Keratinocyte (primary cell): ENCODE data around the gene C3orf33. TPM values are rescaled to one million over a fixed set of nuclear protein-coding genes. Genes with fewer than 3 reads are reported as not detected.
"Not testable (repeated sequence)": the region's sequence is repeated elsewhere in the genome, so short reads cannot be mapped to it uniquely, and the experiment has no call there.

ENCODE experiments used
- DNase-seq: peaks from one replicate; pipeline ENCODE4 v3.0.0-alpha.2; 2011; ENCODE audit warnings: low read depth, missing footprints, low spot score
- FAIRE-seq: peaks from 2 replicates; lab custom pipeline; 2011; peaks lifted over from hg19 to GRCh38; lab: Jason Lieb, UNC
- H2AFZ ChIP-seq: 2 replicates; pipeline ENCODE4 v1.6.0; 2012; ENCODE audit warnings: low read length, control low read depth, inconsistent platforms; ENCODE audit not compliant: control insufficient read depth
- H3K27ac ChIP-seq: 2 replicates; pipeline ENCODE4 v1.5.1; 2011; ENCODE audit warnings: low read length; ENCODE audit not compliant: control insufficient read depth, insufficient read depth
- H3K27me3 ChIP-seq: 3 replicates; pipeline ENCODE4 v1.6.0; 2011; ENCODE audit warnings: low read length; ENCODE audit not compliant: control insufficient read depth, insufficient read depth; ENCODE audit errors: extremely low read depth
- H3K36me3 ChIP-seq, 2 experiments: 2 replicates in 1 of 2; 3 replicates in 1 of 2; pipeline ENCODE4 v1.5.1; 2011; ENCODE audit warnings: low read length in 2 of 2, mild to moderate bottlenecking in 1 of 2; ENCODE audit not compliant: control insufficient read depth in 2 of 2, insufficient read depth in 2 of 2; ENCODE audit errors: extremely low read depth in 1 of 2
- H3K4me1 ChIP-seq: 3 replicates; pipeline ENCODE4 v1.5.1; 2011; ENCODE audit warnings: low read length; ENCODE audit not compliant: control insufficient read depth, insufficient read depth; ENCODE audit errors: extremely low read depth
- H3K4me2 ChIP-seq: 3 replicates; pipeline ENCODE4 v1.6.0; 2011; ENCODE audit warnings: low read depth, low read length; ENCODE audit not compliant: control insufficient read depth, insufficient read depth; ENCODE audit errors: extremely low read depth
- H3K4me3 ChIP-seq, 3 experiments: fragments of 200-600 bp in 1 of 3; sonication (generic) in 1 of 3; 2 replicates in 2 of 3; 3 replicates in 1 of 3; pipeline ENCODE4 v1.5.1; 2011 to 2016; ENCODE audit warnings: low read length in 3 of 3, mild to moderate bottlenecking in 3 of 3, control low read depth in 2 of 3, inconsistent platforms in 1 of 3, low read depth in 1 of 3, mixed read lengths in 1 of 3, mixed run types in 1 of 3, moderate library complexity in 1 of 3; ENCODE audit not compliant: control insufficient read depth in 2 of 3, insufficient read depth in 2 of 3; ENCODE audit errors: extremely low read depth in 1 of 3
- H3K79me2 ChIP-seq: 2 replicates; pipeline ENCODE4 v1.6.0; 2012; ENCODE audit warnings: low read length; ENCODE audit not compliant: control insufficient read depth, insufficient read depth
- H3K9ac ChIP-seq: 3 replicates; pipeline ENCODE4 v1.6.0; 2011; ENCODE audit warnings: low read length; ENCODE audit not compliant: control insufficient read depth, insufficient read depth; ENCODE audit errors: extremely low read depth
- H3K9me1 ChIP-seq: 3 replicates; pipeline ENCODE4 v1.6.0; 2011; ENCODE audit warnings: low read length; ENCODE audit not compliant: control insufficient read depth, insufficient read depth; ENCODE audit errors: extremely low read depth
- H3K9me3 ChIP-seq: 2 replicates; pipeline ENCODE4 v1.5.1; 2012; ENCODE audit warnings: low read depth, low read length; ENCODE audit not compliant: control insufficient read depth
- H4K20me1 ChIP-seq: 3 replicates; pipeline ENCODE4 v1.6.0; 2011; ENCODE audit warnings: low read length; ENCODE audit not compliant: control insufficient read depth, insufficient read depth; ENCODE audit errors: extremely low read depth
- CTCF ChIP-seq, 3 experiments: IDR thresholded peaks in 1 of 3; conservative IDR thresholded peaks in 1 of 3; optimal IDR thresholded peaks in 1 of 3; 2 replicates in 2 of 3; 3 replicates in 1 of 3; pipeline versions ENCODE3 to v1.5.1; 2011; ENCODE audit warnings: low read length in 3 of 3, mild to moderate bottlenecking in 3 of 3, moderate library complexity in 2 of 3, control low read depth in 1 of 3, inconsistent platforms in 1 of 3; ENCODE audit not compliant: insufficient read depth in 2 of 3; ENCODE audit errors: extremely low read depth in 1 of 3
- EZH2 ChIP-seq: IDR thresholded peaks from one replicate; pipeline ENCODE4 v1.6.1; 2012; ENCODE audit warnings: inconsistent platforms, mild to moderate bottlenecking, low read length, moderate library complexity
- dilution Hi-C: fragments of 300-500 bp; cut with MboI; formaldehyde crosslinking; loops from one replicate; pipeline ENCODE4 v1.7.0; 2020; ENCODE audit warnings: low sequenced_read_pairs; ENCODE audit not compliant: extremely low pct_ligation_motif_present
- polyA plus RNA-seq, 5 experiments: library from polyadenylated mRNA; depleted of rRNA in 3 of 5; stranded (reverse) in 3 of 5; stranded (forward) in 1 of 5; unstranded in 1 of 5; fragments of >200 nt; gene quantifications; 1 replicate in 1 of 5; 2 replicates in 3 of 5; 3 replicates in 1 of 5; pipeline versions ENCODE4 v1.2.1 to v1.2.3, GENCODE V29; 2011 to 2012; ENCODE audit warnings: missing spikeins in 2 of 5, low read depth in 1 of 5, low replicate concordance in 1 of 5

C3orf33 gene
- polyA plus RNA-seq, 1 donor (not counting 4 experiments of a cell fraction or from before 2014, with no cell fraction given): 2.9 TPM

DNA sequence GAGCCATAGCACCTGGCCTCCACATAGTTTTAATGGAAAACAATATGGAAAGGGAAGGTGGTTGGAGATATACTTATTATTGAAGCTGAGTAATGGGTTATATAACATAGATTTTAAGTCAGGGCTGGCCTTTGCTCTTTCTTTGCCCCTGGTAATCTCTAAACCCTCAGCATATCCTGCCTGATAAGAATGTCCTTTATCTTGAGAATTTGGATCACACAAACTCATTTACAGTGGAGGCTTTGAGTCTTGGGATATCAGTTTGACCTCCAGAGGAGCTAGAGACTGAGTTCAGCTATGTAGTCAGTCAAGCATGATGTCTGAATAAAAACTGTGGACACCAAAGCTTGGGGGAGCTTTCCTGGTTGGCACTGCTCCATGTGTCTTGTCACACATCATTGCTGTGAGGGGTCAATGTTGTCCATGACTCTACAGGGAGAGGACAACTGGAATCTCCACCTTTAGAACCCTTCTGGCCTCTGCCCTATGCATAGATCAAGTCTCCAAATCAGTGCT is 9.0 kb upstream of the C3orf33 start:
- H3K79me2 ChIP-seq: no peaks in the 10 kb centered on the region

DNA sequence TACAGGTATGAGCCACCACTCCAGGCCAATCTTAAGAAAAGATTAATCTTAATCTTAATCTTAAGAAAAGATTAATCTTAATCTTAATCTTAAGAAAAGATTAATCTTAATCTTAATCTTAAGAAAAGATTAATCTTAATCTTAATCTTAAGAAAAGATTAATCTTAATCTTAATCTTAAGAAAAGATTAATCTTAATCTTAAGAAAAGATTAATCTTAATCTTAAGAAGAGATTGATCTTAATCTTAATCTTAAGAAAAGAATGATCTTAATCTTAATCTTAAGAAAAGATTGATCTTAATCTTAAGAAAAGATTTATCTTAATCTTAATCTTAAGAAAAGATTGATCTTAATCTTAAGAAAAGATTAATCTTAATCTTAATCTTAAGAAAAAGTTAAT is 7.1 kb upstream of the C3orf33 start:
- H2AFZ ChIP-seq, H3K4me3 ChIP-seq, H3K9me1 ChIP-seq, dilution Hi-C loops, DNase-seq, H3K4me2 ChIP-seq, FAIRE-seq, H3K9me3 ChIP-seq, H4K20me1 ChIP-seq, H3K27ac ChIP-seq, H3K79me2 ChIP-seq, H3K4me1 ChIP-seq, H3K9ac ChIP-seq, H3K36me3 ChIP-seq, H3K27me3 ChIP-seq: not testable (repeated sequence)

More for the DNA sequence above, 9.0 kb upstream of the C3orf33 start:
- Histone ChIP-seq H3K4me2 (no peak overlapping the region), H3K4me3 (no peak overlapping the region), H3K27me3 (no peaks in the 10 kb centered on the region), H3K27ac (no peak overlapping the region), H3K4me1 (no peaks in the 10 kb centered on the region), H4K20me1 (no peaks in the 10 kb centered on the region), H3K9me3 (no peaks in the 10 kb centered on the region), H3K9ac (no peak overlapping the region), H2AFZ (no peak overlapping the region), H3K9me1 (no peaks in the 10 kb centered on the region), H3K36me3 (no peaks in the 10 kb centered on the region)
- no peak for FAIRE-seq
- TF ChIP-seq CTCF (optimal IDR thresholded peaks at IDR 0.05 in 1 of 3, IDR thresholded peaks at IDR 0.05 in 1 of 3, conservative IDR thresholded peaks at IDR 0.05 in 1 of 3; ENCODE audit: extremely low read depth in 1 of 3, insufficient read depth in 2 of 3, low read length in 3 of 3): no peak
- no peak for TF ChIP-seq EZH2
- no peak for DNase-seq
- dilution Hi-C loops: no loop called here

DNA sequence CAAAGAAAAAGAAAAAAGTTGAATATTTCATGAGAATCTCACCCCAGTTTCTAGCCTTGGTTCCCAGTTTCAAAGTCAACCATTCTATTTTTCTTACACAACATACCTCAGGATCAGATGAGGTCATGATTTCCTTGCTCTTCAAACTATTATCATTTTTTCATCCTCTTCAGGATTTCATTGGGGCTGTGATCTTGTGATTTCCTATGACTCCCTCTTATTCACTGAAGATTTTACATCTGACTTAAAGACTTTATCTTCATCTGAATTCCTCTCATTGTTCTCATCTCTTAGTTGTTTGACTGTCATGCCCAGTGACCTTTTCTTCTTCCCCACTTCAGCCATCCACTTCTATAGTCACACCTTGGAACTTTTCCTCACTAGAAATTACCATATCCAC is 3.1 kb upstream of the C3orf33 start:
- H3K79me2 ChIP-seq: no peaks in the 10 kb centered on the region
- DNase-seq (no peak), FAIRE-seq (no peak)
- no peak overlapping the region for H3K4me3 ChIP-seq
- H3K4me2 ChIP-seq: no peak overlapping the region
- H3K36me3 ChIP-seq: no peaks in the 10 kb centered on the region
- no peak overlapping the region for H3K27ac ChIP-seq
- no peak overlapping the region for H3K9ac ChIP-seq
- H4K20me1 ChIP-seq: no peaks in the 10 kb centered on the region
- dilution Hi-C loops: no loop called here
- H3K9me1 ChIP-seq: no peaks in the 10 kb centered on the region
- TF ChIP-seq EZH2: no peak
- no peak for TF ChIP-seq CTCF (optimal IDR thresholded peaks at IDR 0.05 in 1 of 3, IDR thresholded peaks at IDR 0.05 in 1 of 3, conservative IDR thresholded peaks at IDR 0.05 in 1 of 3; ENCODE audit: extremely low read depth in 1 of 3, insufficient read depth in 2 of 3, low read length in 3 of 3)
- H3K4me1 ChIP-seq: peaks cover 4% of the 10 kb centered on the region
- H3K9me3 ChIP-seq: no peaks in the 10 kb centered on the region
- H3K27me3 ChIP-seq: no peaks in the 10 kb centered on the region
- H2AFZ ChIP-seq: no peak overlapping the region
